Measurements from ENCODE around the gene TRIM16. TPM values are rescaled to one million over a fixed set of nuclear protein-coding genes. Genes with fewer than 3 reads are reported as not detected.

TRIM16 gene
- total RNA-seq, 1 donor from 2014 or later: 24.9 TPM

Other genes with a start within 250 kb of the TRIM16 start
- gene CDRT4, start 216.7 kb downstream of the TRIM16 start, total RNA-seq: 1.4 TPM
- gene TVP23C, start 120.8 kb downstream of the TRIM16 start, total RNA-seq: 2.5 TPM
- gene FBXW10B, start 64.6 kb downstream of the TRIM16 start, total RNA-seq: 0.35 TPM
- gene ZNF286A, start 15.4 kb upstream of the TRIM16 start, total RNA-seq: 12.5 TPM
- gene TBC1D26, start 48.0 kb upstream of the TRIM16 start, total RNA-seq: not detected

Data from left ventricle myocardium superior (tissue), 1 donor.